GM21381 (cell line): ENCODE results near the gene FBXL20.

Experiments
- ATAC-seq: cut with Tn5 transposase; IDR thresholded peaks from one replicate; pipeline ENCODE4 v1.9.1; 2021; ENCODE audit warnings: mild to moderate bottlenecking, moderate library complexity; ENCODE audit not compliant: unreplicated experiment

Gene FBXL20

DNA sequence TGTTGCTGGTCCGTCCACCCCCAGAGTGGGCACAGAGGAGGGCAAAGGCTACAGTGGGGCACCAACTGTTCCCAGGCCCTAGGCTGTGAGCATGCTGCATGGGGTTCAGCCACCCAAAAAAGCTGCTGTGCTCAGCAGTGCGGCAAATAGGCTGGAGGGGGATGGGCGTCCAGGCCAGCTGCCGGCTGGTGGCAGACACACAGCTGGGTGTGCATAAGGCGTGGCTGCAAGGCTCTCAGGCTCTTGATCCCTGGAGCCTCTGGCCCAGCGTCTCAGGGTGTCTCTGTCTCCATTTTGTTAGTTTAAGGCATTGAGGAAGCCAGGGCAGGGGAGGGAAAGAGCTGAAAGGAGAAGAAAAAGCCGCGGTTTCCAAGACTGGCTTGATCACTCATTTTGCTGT lies 192.5 kb downstream of the FBXL20 start:
- ATAC-seq = peak; percentile 59

GRCh38 chr17:39208136-39208535 lies 193.3 kb downstream of the FBXL20 start:
- ATAC-seq = no peak

DNA sequence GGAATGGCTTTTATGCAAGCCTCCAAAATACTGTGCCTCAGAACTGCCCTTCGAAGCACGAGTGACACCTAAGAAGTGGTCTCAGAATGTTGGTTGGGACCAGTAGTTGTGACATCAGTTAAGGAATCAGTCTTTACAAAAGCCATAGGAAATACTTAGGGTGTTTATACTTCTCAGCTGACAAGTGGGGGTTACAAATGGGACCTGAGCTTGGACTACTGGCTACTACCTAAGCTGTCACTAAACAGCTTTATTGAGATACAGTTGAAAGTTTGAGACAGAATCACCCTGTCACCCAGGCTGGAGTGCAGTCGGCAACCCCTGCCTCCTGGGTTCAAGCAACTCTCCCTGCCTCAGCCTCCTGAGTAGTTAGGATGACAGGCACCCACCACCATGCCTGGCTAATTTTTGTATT lies 196.3 kb downstream of the FBXL20 start:
- ATAC-seq = no peak

DNA sequence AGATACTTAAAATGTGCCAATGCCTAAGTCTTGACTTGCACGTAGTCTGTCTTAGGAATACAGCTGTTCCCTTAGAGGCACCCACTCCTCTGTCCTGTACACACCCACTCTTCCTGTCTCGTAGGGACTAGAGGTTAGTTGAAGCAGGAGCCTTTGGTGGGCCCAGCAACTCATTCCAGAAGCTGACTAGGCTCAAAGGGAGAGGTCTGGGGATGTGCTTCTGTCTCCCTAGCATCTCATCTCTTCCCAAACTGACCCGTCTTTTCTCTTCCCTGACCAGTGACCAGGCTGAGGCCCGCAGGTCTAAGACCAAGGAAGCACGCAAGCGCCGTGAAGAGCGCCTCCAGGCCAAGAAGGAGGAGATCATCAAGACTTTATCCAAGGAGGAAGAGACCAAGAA lies 197.2 kb downstream of the FBXL20 start:
- ATAC-seq = no peak
